GM12891 (cell line): ENCODE measurements around the gene FLRT1.

ENCODE experiments used
- PAX5 ChIP-seq: IDR thresholded peaks from 2 replicates; pipeline ENCODE4 v1.6.1; 2011; ENCODE audit warnings: low read length, moderate library complexity, mild to moderate bottlenecking; ENCODE audit not compliant: insufficient read depth, severe bottlenecking
- POLR2A ChIP-seq: IDR thresholded peaks from 2 replicates; pipeline ENCODE4 v1.6.1; 2011; ENCODE audit warnings: low read depth, low read length, control low read depth
- POLR2AphosphoS5 ChIP-seq: IDR thresholded peaks from 2 replicates; pipeline ENCODE4 v1.6.1; 2011; ENCODE audit warnings: low read depth, low read length, control low read depth
- POU2F2 ChIP-seq: IDR thresholded peaks from 2 replicates; pipeline ENCODE4 v1.6.1; 2011; ENCODE audit warnings: low read depth, mild to moderate bottlenecking, control low read depth, low read length, moderate library complexity
- SPI1 ChIP-seq: IDR thresholded peaks from 2 replicates; pipeline ENCODE4 v1.6.1; 2011; ENCODE audit warnings: low read depth, low read length, control low read depth
- TAF1 ChIP-seq: IDR thresholded peaks from 2 replicates; pipeline ENCODE4 v1.6.1; 2011; ENCODE audit warnings: low read depth, low read length, control low read depth

GRCh38 chr11:64020976-64021756 lies 14.6 kb upstream of the FLRT1 start:
- no peak for TF ChIP-seq POLR2A
- no peak for TF ChIP-seq SPI1
- no peak for TF ChIP-seq TAF1
- TF ChIP-seq POU2F2, result no peak
- no peak for TF ChIP-seq POLR2AphosphoS5
- no peak for TF ChIP-seq PAX5
